IMR-90 (cell line): Measurements from ENCODE around the gene IGSF10. TPM values are rescaled to one million over a fixed set of nuclear protein-coding genes. Genes with fewer than 3 reads are reported as not detected.

Experiments used
- ATAC-seq: fragments of 200-7000 bp; cut with Tn5 transposase; 2 replicates; pipeline ENCODE4 v1.9.1; 2020; ENCODE audit warnings: low read depth, mild to moderate bottlenecking, moderate library complexity
- BruUV-seq: library from RNA; stranded (reverse); fragments of 400-500 nt; replicated peaks from 2 replicates; lab custom pipeline; 2021; lab: Mats Ljungman, UMichigan
- CTCF ChIA-PET: fragments of 300-600 bp; formaldehyde crosslinking; extraction: SDS; loops from one replicate; lab custom pipeline; 2021; ENCODE audit warnings: antibody characterized with exemption; lab: Yijun Ruan, JAX
- POLR2A ChIA-PET: fragments of 300-600 bp; sonication (Branson Sonifier 250); formaldehyde crosslinking; loops from one replicate; lab custom pipeline; 2022; ENCODE audit warnings: antibody characterized with exemption; ENCODE audit not compliant: unreplicated experiment; lab: Charles Lee
- DNase-seq: peaks from one replicate; pipeline ENCODE4 v3.0.0; 2013
- H2AFZ ChIP-seq: replicated peaks from 2 replicates; pipeline ENCODE3; 2013; ENCODE audit warnings: low read length, mild to moderate bottlenecking; ENCODE audit not compliant: poor library complexity
- H2AK5ac ChIP-seq: 2 replicates; pipeline ENCODE4 v1.6.1; 2013; ENCODE audit warnings: low read depth, low read length, inconsistent platforms
- H2AK9ac ChIP-seq: replicated peaks from 2 replicates; pipeline ENCODE3; 2013; ENCODE audit warnings: mild to moderate bottlenecking, low read depth, low read length, moderate library complexity; ENCODE audit not compliant: poor library complexity
- H2BK120ac ChIP-seq: 2 replicates; pipeline ENCODE4 v1.6.1; 2013; ENCODE audit warnings: low read depth, low read length, inconsistent platforms
- H2BK15ac ChIP-seq: 3 replicates; pipeline ENCODE4 v1.6.1; 2013; ENCODE audit warnings: low read depth, low read length, inconsistent platforms
- H2BK20ac ChIP-seq: 2 replicates; pipeline ENCODE4 v1.6.1; 2013; ENCODE audit warnings: low read depth, mild to moderate bottlenecking, inconsistent platforms, low read length, moderate library complexity
- H2BK5ac ChIP-seq: 2 replicates; pipeline ENCODE4 v1.6.1; 2013; ENCODE audit warnings: mild to moderate bottlenecking, low read depth, low read length, inconsistent platforms; ENCODE audit not compliant: poor library complexity, severe bottlenecking
- H3K14ac ChIP-seq: replicated peaks from 2 replicates; pipeline ENCODE4 v1.6.1; 2013; ENCODE audit warnings: low read depth, low read length, inconsistent platforms
- H3K18ac ChIP-seq: 2 replicates; pipeline ENCODE4 v1.6.1; 2013; ENCODE audit warnings: low read depth, low read length, control low read depth
- H3K23ac ChIP-seq: 2 replicates; pipeline ENCODE4 v1.6.1; 2013; ENCODE audit warnings: low read depth, low read length, inconsistent platforms
- H3K27ac ChIP-seq: 2 replicates; pipeline ENCODE4 v1.5.1; 2013; ENCODE audit warnings: mild to moderate bottlenecking, control low read depth, low read length; ENCODE audit not compliant: insufficient read depth
- H3K27me3 ChIP-seq: 2 replicates; pipeline ENCODE4 v1.6.1; 2013; ENCODE audit warnings: low read length; ENCODE audit not compliant: control insufficient read depth, insufficient read depth
- H3K36me3 ChIP-seq: 2 replicates; pipeline ENCODE4 v1.6.1; 2013; ENCODE audit warnings: low read length, mixed read lengths; ENCODE audit not compliant: control insufficient read depth, insufficient read depth
- H3K4ac ChIP-seq: 2 replicates; pipeline ENCODE4 v1.6.1; 2013; ENCODE audit warnings: low read depth, low read length, inconsistent platforms
- H3K4me1 ChIP-seq: 2 replicates; pipeline ENCODE4 v1.6.1; 2013; ENCODE audit warnings: low read length, mixed read lengths; ENCODE audit not compliant: control insufficient read depth, insufficient read depth
- H3K4me2 ChIP-seq: 2 replicates; pipeline ENCODE4 v1.6.1; 2013; ENCODE audit warnings: low read depth, mild to moderate bottlenecking, control low read depth, low read length, moderate library complexity
- H3K4me3 ChIP-seq: 2 replicates; pipeline ENCODE4 v1.5.1; 2013; ENCODE audit warnings: low read depth, mild to moderate bottlenecking, control low read depth, low read length, moderate library complexity; ENCODE audit not compliant: insufficient read depth
- H3K56ac ChIP-seq: 2 replicates; pipeline ENCODE4 v1.6.1; 2013; ENCODE audit warnings: low read length, inconsistent platforms; ENCODE audit not compliant: insufficient read depth; ENCODE audit errors: extremely low read depth
- H3K79me1 ChIP-seq, 2 experiments: 2 replicates each; pipeline ENCODE4 v1.6.1; 2013; ENCODE audit warnings: low read length in 2 of 2, inconsistent platforms in 1 of 2, low read depth in 1 of 2
- H3K9ac ChIP-seq: 2 replicates; pipeline ENCODE4 v1.6.1; 2013; ENCODE audit warnings: low read depth, low read length, control low read depth
- H3K9me1 ChIP-seq: 2 replicates; pipeline ENCODE4 v1.6.1; 2013; ENCODE audit warnings: low read length, inconsistent platforms; ENCODE audit not compliant: insufficient read depth
- H3K9me3 ChIP-seq: 2 replicates; pipeline ENCODE4 v1.6.1; 2013; ENCODE audit warnings: low read length; ENCODE audit not compliant: control insufficient read depth, insufficient read depth
- H4K20me1 ChIP-seq: 2 replicates; pipeline ENCODE4 v1.6.1; 2013; ENCODE audit warnings: low read length, inconsistent platforms; ENCODE audit not compliant: insufficient read depth
- H4K5ac ChIP-seq: 2 replicates; pipeline ENCODE4 v1.6.1; 2013; ENCODE audit warnings: mild to moderate bottlenecking, low read depth, low read length, control low read depth
- H4K8ac ChIP-seq, 2 experiments: 2 replicates each; pipeline ENCODE4 v1.6.1; 2013; ENCODE audit warnings: low read depth in 2 of 2, low read length in 2 of 2, control low read depth in 1 of 2, inconsistent platforms in 1 of 2
- H4K91ac ChIP-seq: 2 replicates; pipeline ENCODE4 v1.6.1; 2013; ENCODE audit warnings: low read depth, low read length, inconsistent platforms; ENCODE audit not compliant: insufficient read depth
- BHLHE40 ChIP-seq: fragments of 150-350 bp; IDR thresholded peaks from 2 replicates; pipeline ENCODE4 v1.6.1; 2016; ENCODE audit warnings: mild to moderate bottlenecking, low read depth, low read length
- CEBPB ChIP-seq: IDR thresholded peaks from 2 replicates; pipeline ENCODE4 v1.6.1; 2012; ENCODE audit warnings: low read depth, low read length, improper control_type of control experiment
- CHD1 ChIP-seq: IDR thresholded peaks from 2 replicates; pipeline ENCODE4 v1.6.1; 2012; ENCODE audit warnings: low read depth, low read length, improper control_type of control experiment
- FOS ChIP-seq: fragments of 150-350 bp; IDR thresholded peaks from 2 replicates; pipeline ENCODE4 v1.6.1; 2016; ENCODE audit warnings: low read depth, low read length
- MAZ ChIP-seq: IDR thresholded peaks from 2 replicates; pipeline ENCODE4 v1.6.1; 2012; ENCODE audit warnings: low read depth, mild to moderate bottlenecking, low read length, improper control_type of control experiment, moderate library complexity, borderline replicate concordance
- MXI1 ChIP-seq: IDR thresholded peaks from 2 replicates; pipeline ENCODE4 v1.6.1; 2012; ENCODE audit warnings: low read depth, mild to moderate bottlenecking, low read length, moderate library complexity, borderline replicate concordance
- NFE2L2 ChIP-seq: fragments of 150-350 bp; IDR thresholded peaks from 2 replicates; pipeline ENCODE4 v1.6.1; 2016; ENCODE audit warnings: low read depth, mild to moderate bottlenecking, low read length
- POLR2A ChIP-seq: IDR thresholded peaks from 2 replicates; pipeline ENCODE4 v1.6.1; 2012; ENCODE audit warnings: mild to moderate bottlenecking, low read depth, low read length
- RCOR1 ChIP-seq: IDR thresholded peaks from 2 replicates; pipeline ENCODE4 v1.6.1; 2012; ENCODE audit warnings: mild to moderate bottlenecking, low read length, improper control_type of control experiment; ENCODE audit not compliant: insufficient replicate concordance
- RFX5 ChIP-seq: IDR thresholded peaks from 2 replicates; pipeline ENCODE4 v1.8.0; 2012; ENCODE audit warnings: low read depth, mild to moderate bottlenecking, low read length, moderate library complexity
- WGBS, 2 experiments: methylation state at CpG; one replicate each; pipeline versions ENCODE4 v1.1.5 to v1.1.7; 2013; ENCODE audit warnings: missing lambda C conversion rate in 2 of 2; ENCODE audit not compliant: insufficient read length in 1 of 2; ENCODE audit errors: extremely low coverage in 2 of 2; 5-methylcytosine and 5-hydroxymethylcytosine counted together
- dilution Hi-C: fragments of 300-500 bp; cut with HindIII; formaldehyde crosslinking; loops from one replicate; pipeline ENCODE4 v1.14.3; 2018; ENCODE audit warnings: low sequenced_read_pairs; ENCODE audit not compliant: unreplicated experiment
- in situ Hi-C: fragments of 300-500 bp; cut with MboI; formaldehyde crosslinking; loops from 3 replicates; pipeline ENCODE4 v1.14.3; 2019; ENCODE audit warnings: low sequenced_read_pairs, inconsistent platforms, mixed read lengths
- intact Hi-C: fragments of 100-400 bp; cut with micrococcal nuclease; formaldehyde crosslinking; loops from 2 replicates; pipeline ENCODE4 v1.10.0; 2022
- polyA plus RNA-seq, 3 experiments: library from polyadenylated mRNA; depleted of rRNA; stranded (reverse); fragments of >200 nt; gene quantifications; 2 replicates each; pipeline ENCODE4 v1.2.3, GENCODE V29; 2012; ENCODE audit warnings: low replicate concordance in 1 of 3
- total RNA-seq: library from RNA; depleted of rRNA; stranded (reverse); fragments of >200 nt; gene quantifications from 2 replicates; pipeline ENCODE4 v1.2.3, GENCODE V29; 2012
- TF ChIP-seq, protein P1 (sequence below): fragments of 150-350 bp; IDR thresholded peaks from 2 replicates; pipeline ENCODE4 v1.6.1; 2016; ENCODE audit warnings: low read depth, mild to moderate bottlenecking, low read length, moderate library complexity, borderline replicate concordance
- TF ChIP-seq, protein P2 (sequence below): conservative IDR thresholded peaks from 2 replicates; pipeline ENCODE4 v1.5.1; 2012; ENCODE audit warnings: mild to moderate bottlenecking, low read depth, low read length, improper control_type of control experiment

Gene IGSF10
- total and polyA plus RNA-seq, 2 of the 4 experiments (the other 2 are of a cell fraction) = under 0.01 to 0.07 TPM

DNA sequence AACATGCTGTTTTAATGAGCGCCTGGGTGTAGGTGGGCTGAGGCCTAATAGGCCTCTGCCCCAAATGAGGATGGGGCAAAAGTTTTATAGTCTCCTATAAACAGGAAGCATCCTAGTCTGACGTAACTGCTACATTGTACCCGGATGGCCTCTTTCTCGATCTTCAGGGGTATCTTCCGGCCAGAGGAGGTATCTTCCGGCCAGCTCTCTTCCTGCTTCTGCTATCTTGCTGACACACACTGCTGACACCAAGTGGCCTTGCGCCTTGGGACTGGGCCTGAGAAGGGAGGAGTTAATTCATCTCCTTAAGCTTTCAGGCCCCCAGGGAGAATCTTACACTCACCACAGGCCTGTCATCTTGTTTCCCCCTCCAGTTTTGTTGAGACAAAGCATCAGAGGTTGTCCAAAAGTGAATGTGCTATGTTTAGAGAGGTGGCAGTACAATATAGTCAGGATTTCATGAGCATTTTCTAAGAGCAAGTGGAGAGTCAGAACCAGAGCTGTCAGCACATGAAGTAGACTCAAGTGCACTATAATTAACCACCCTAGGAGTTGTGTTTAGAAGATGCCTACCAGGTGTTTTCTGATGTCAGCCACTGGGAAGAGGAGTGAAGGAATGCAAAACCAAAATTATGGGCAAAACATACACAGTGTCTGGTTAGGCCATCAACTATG is 15.6 kb upstream of the IGSF10 start:
- no peaks in the 10 kb centered on the region for H3K79me1 ChIP-seq
- dilution Hi-C loops (no loop called here), in situ Hi-C loops (no loop called here), intact Hi-C loops (no loop called here)
- no peak overlapping the region for H4K8ac ChIP-seq
- H3K27ac ChIP-seq = no peak overlapping the region
- H4K20me1 ChIP-seq = no peaks in the 10 kb centered on the region
- no peak overlapping the region for H3K56ac ChIP-seq
- no peak overlapping the region for H3K14ac ChIP-seq
- no peak overlapping the region for H2AFZ ChIP-seq
- no peak overlapping the region for H3K4me2 ChIP-seq
- H3K9me1 ChIP-seq = no peaks in the 10 kb centered on the region
- no peaks in the 10 kb centered on the region; the same call in 1 of the 2 replicates for H3K27me3 ChIP-seq
- H2AK9ac ChIP-seq = no peak overlapping the region
- H3K9me3 ChIP-seq = no peaks in the 10 kb centered on the region
- no peak overlapping the region for H4K5ac ChIP-seq
- H2BK5ac ChIP-seq = no peak overlapping the region
- H3K36me3 ChIP-seq = no peaks in the 10 kb centered on the region
- no peak overlapping the region for H3K4ac ChIP-seq
- no peak overlapping the region for H2BK20ac ChIP-seq
- CTCF ChIA-PET = no interaction called here
- no peak overlapping the region for H3K18ac ChIP-seq
- ATAC-seq (no peak), DNase-seq (no peak)
- TF ChIP-seq RCOR1 = no peak
- TF ChIP-seq MXI1 = no peak
- no peak for TF ChIP-seq FOS
- no peak for TF ChIP-seq CEBPB
- TF ChIP-seq CHD1 = no peak
- TF ChIP-seq POLR2A = no peak
- TF ChIP-seq RFX5 = no peak
- TF ChIP-seq, protein P1, sequence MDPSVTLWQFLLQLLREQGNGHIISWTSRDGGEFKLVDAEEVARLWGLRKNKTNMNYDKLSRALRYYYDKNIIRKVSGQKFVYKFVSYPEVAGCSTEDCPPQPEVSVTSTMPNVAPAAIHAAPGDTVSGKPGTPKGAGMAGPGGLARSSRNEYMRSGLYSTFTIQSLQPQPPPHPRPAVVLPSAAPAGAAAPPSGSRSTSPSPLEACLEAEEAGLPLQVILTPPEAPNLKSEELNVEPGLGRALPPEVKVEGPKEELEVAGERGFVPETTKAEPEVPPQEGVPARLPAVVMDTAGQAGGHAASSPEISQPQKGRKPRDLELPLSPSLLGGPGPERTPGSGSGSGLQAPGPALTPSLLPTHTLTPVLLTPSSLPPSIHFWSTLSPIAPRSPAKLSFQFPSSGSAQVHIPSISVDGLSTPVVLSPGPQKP = no peak
- TF ChIP-seq, protein P2, sequence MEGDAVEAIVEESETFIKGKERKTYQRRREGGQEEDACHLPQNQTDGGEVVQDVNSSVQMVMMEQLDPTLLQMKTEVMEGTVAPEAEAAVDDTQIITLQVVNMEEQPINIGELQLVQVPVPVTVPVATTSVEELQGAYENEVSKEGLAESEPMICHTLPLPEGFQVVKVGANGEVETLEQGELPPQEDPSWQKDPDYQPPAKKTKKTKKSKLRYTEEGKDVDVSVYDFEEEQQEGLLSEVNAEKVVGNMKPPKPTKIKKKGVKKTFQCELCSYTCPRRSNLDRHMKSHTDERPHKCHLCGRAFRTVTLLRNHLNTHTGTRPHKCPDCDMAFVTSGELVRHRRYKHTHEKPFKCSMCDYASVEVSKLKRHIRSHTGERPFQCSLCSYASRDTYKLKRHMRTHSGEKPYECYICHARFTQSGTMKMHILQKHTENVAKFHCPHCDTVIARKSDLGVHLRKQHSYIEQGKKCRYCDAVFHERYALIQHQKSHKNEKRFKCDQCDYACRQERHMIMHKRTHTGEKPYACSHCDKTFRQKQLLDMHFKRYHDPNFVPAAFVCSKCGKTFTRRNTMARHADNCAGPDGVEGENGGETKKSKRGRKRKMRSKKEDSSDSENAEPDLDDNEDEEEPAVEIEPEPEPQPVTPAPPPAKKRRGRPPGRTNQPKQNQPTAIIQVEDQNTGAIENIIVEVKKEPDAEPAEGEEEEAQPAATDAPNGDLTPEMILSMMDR = no peak
- no peak for TF ChIP-seq BHLHE40
- no peak for TF ChIP-seq NFE2L2
- TF ChIP-seq MAZ = no peak
- H2AK5ac ChIP-seq = no peak overlapping the region
- H2BK120ac ChIP-seq = no peak overlapping the region
- H3K23ac ChIP-seq = no peak overlapping the region
- no TSS peak for BruUV-seq
- H4K91ac ChIP-seq = no peak overlapping the region
- H3K4me3 ChIP-seq = no peak overlapping the region
- H3K9ac ChIP-seq = no peak overlapping the region
- no peaks in the 10 kb centered on the region for H3K4me1 ChIP-seq
- no CpG with 5 or more reads among the region's 7 CpGs for WGBS, 2 experiments
- H2BK15ac ChIP-seq = no peak overlapping the region
- POLR2A ChIA-PET = interaction anchor here (0.5 kb wide), 1 partner anchor 326 kb away, joined by 3 read pairs; no protein-coding TSS in a partner anchor
